Cardiac muscle cell (in vitro differentiated cells and primary cell): ENCODE results near the gene SIGMAR1. TPM values are rescaled to one million over a fixed set of nuclear protein-coding genes. Genes with fewer than 3 reads are reported as not detected.
A peak's percentile ranks its signal among the peaks of the same experiment; 100 is the strongest.
"Not testable (repeated sequence)": the region's sequence is repeated elsewhere in the genome, so short reads cannot be mapped to it uniquely, and the experiment has no call there.

ENCODE experiments used
- DNase-seq, 2 donors: peaks; one replicate each; pipeline versions ENCODE4 v3.0.0 to v3.0.0-alpha.2; 2010 to 2017; ENCODE audit warnings: low read depth in 1 of 2, low spot score in 1 of 2
- H3K27ac ChIP-seq: fragments of 200-600 bp; sonication (generic); 2 replicates; pipeline ENCODE4 v1.5.1; 2016
- H3K27me3 ChIP-seq: fragments of 200-600 bp; sonication (generic); 2 replicates; pipeline ENCODE4 v1.6.0; 2016; ENCODE audit warnings: control low read depth
- H3K36me3 ChIP-seq: fragments of 200-600 bp; sonication (generic); 2 replicates; pipeline ENCODE4 v1.5.1; 2016; ENCODE audit warnings: control low read depth
- H3K4me1 ChIP-seq: fragments of 200-600 bp; sonication (generic); 2 replicates; pipeline ENCODE4 v1.8.1; 2017; ENCODE audit warnings: low read depth, mild to moderate bottlenecking, mixed run types
- H3K4me3 ChIP-seq: fragments of 200-600 bp; sonication (generic); 2 replicates; pipeline ENCODE4 v1.5.1; 2016; ENCODE audit warnings: mild to moderate bottlenecking
- H3K9me3 ChIP-seq: fragments of 200-600 bp; sonication (generic); 2 replicates; pipeline ENCODE4 v1.5.1; 2017; ENCODE audit warnings: low read depth, mild to moderate bottlenecking, control low read depth
- polyA plus RNA-seq: library from polyadenylated mRNA; unstranded; fragments of >200 nt; fragmentation: Nextera tagmentation; extraction: Ambion mirVana; gene quantifications from 2 replicates; pipeline ENCODE4 v1.2.1, GENCODE V29; 2016
- total RNA-seq: library from RNA; depleted of rRNA; stranded (reverse); fragments of >200 nt; gene quantifications from 2 replicates; pipeline ENCODE4 v1.2.3, GENCODE V29; 2016
- TF ChIP-seq, protein P1 (sequence below): IDR thresholded peaks from 2 replicates; pipeline ENCODE4 v1.5.1; 2012; ENCODE audit warnings: low read depth, mild to moderate bottlenecking, low read length

The SIGMAR1 gene
- total and polyA plus RNA-seq, 2 experiments from 2014 or later = 106 to 137 TPM

DNA sequence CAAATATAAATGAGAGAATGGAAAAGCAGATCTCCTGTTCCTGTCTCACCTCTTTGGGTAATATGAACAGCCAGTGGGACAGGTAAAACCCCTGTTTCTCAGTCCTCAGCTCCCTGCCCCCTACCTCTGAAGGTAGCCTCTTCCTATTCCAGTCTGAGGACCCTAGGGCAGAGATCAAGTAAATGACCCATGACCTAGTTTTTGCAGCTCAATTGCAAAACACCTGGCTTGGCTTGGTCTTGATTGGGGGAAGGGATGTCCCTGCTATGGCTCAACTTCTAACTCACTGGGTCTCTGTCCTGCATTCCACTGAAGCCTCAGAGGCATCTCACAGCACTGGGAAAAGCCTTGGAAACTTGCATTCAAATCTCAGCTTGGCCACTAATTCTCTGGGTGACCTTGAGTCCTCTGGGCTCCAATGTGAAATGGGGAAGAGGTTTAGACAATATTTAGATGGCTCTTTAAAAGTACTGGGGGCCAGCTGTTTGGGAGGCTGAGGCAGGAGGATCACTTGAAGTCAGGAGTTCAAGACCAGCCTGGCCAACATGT, 7.3 kb upstream of the SIGMAR1 start:
- Histone ChIP-seq H3K27me3 (no peaks in the 10 kb centered on the region), H3K4me1 (peaks cover 15% of the 10 kb centered on the region), H3K9me3 (no peaks in the 10 kb centered on the region), H3K27ac (no peak overlapping the region), H3K4me3 (no peak overlapping the region), H3K36me3 (peaks cover 12% of the 10 kb centered on the region)
- TF ChIP-seq, protein P1, sequence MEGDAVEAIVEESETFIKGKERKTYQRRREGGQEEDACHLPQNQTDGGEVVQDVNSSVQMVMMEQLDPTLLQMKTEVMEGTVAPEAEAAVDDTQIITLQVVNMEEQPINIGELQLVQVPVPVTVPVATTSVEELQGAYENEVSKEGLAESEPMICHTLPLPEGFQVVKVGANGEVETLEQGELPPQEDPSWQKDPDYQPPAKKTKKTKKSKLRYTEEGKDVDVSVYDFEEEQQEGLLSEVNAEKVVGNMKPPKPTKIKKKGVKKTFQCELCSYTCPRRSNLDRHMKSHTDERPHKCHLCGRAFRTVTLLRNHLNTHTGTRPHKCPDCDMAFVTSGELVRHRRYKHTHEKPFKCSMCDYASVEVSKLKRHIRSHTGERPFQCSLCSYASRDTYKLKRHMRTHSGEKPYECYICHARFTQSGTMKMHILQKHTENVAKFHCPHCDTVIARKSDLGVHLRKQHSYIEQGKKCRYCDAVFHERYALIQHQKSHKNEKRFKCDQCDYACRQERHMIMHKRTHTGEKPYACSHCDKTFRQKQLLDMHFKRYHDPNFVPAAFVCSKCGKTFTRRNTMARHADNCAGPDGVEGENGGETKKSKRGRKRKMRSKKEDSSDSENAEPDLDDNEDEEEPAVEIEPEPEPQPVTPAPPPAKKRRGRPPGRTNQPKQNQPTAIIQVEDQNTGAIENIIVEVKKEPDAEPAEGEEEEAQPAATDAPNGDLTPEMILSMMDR = no peak
- peak in 1 of 2 donors; percentile 14 for DNase-seq

DNA sequence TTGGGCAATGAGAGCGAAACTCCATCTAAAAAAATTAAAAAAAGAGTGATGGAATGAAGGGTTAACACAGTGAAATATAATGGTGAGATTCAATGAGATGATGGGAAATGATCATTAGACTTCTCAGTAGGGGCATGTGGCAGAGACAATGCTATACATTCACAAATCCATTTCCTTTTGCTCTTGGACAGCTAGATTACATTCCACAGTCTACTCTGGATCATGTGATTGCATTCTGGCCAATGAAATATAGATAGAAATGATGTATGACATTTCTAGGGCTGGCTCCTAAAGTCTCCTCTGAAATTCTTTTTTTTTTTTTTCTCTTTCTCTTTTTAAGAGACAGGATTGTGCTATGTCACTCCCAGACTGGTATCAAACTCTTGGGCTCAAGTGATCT, 5.1 kb upstream of the SIGMAR1 start:
- TF ChIP-seq, protein P1 = no peak
- Histone ChIP-seq H3K27ac (no peak overlapping the region), H3K36me3 (no peaks in the 10 kb centered on the region)

DNA sequence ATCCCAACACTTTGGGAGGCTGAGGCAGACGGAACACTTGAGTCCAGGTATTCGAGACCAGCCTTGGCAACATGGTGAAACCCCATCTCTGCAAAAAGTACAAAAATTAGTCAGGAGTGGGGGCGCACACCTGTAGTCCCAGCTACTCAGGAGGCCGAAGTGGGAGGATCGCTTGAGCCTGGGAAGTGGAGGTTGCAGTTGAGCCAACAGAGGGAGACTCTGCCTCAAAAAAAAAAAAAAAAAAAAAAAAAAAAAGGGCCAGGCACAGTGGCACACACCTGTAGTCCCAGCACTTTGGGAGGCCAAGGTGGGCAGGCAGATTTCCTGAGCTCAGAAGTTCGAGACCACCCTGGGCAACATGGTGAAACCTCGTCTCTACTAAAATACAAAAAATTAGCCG, 1.7 kb upstream of the SIGMAR1 start:
- H3K9me3 ChIP-seq, H3K27me3 ChIP-seq, H3K4me3 ChIP-seq, DNase-seq, H3K4me1 ChIP-seq, H3K36me3 ChIP-seq, H3K27ac ChIP-seq: not testable (repeated sequence)

More for the DNA sequence above, 5.1 kb upstream of the SIGMAR1 start:
- Histone ChIP-seq H3K4me3 (no peak overlapping the region), H3K4me1 (peaks cover 14% of the 10 kb centered on the region), H3K9me3 (no peaks in the 10 kb centered on the region), H3K27me3 (no peaks in the 10 kb centered on the region)
- DNase-seq = peak in 1 of 2 donors; percentile 19

DNA sequence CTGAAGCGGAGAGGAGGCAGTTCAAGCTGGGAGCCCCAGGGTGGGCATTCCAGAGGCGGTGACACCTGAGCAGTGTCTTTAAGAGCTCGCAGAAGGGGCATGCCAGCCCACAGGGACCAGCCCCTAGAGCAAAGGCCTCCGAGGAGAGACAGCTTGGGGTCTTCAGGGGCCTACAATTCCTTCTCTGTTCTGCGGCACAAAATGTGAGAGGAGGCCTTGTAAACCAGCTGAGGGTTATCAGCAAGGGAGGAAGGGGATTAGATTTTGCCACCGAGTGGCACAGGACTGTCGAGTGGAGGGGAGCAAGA, 505 bp upstream of the SIGMAR1 start:
- Histone ChIP-seq H3K27me3 (no peaks in the 10 kb centered on the region), H3K4me1 (peaks cover 5% of the 10 kb centered on the region), H3K4me3 (peak overlapping the region; percentile 43), H3K9me3 (no peaks in the 10 kb centered on the region), H3K36me3 (peaks cover 3% of the 10 kb centered on the region), H3K27ac (no peak overlapping the region)
- no peak for DNase-seq
- TF ChIP-seq, protein P1 = no peak

DNA sequence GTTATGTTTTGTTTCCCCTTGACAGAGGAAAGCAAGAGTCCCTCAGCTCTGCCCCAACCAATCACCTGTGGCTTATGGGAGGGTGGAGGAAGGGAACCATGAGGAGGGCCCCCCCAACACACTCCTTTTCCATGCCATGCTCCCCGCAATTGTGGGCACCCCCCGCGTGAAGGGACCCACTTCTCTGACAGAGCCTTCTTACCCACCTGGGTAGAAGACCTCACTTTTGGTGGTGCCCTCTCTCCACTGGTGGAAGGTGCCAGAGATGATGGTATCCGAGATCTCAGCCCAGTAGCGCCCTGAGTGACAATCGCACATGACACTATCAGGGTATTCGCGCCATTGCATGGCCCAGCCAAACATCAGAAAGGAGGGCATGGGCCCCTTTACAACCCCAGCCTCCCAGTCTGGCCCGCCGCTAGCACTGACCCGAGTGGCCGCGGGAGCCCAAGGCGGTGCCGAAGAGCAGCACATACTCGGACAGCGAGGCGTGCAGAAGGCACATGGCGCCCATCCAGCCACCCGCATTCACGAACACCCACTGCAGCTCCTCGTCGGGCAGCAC, 714 bp downstream of the SIGMAR1 start:
- Histone ChIP-seq H3K9me3 (no peaks in the 10 kb centered on the region), H3K4me3 (peak overlapping the region; percentile 43), H3K27ac (no peak overlapping the region), H3K36me3 (peaks cover 3% of the 10 kb centered on the region), H3K27me3 (no peaks in the 10 kb centered on the region), H3K4me1 (peaks cover 5% of the 10 kb centered on the region)
- TF ChIP-seq, protein P1 = no peak
- peak in 1 of 2 donors; percentile 49 for DNase-seq

DNA sequence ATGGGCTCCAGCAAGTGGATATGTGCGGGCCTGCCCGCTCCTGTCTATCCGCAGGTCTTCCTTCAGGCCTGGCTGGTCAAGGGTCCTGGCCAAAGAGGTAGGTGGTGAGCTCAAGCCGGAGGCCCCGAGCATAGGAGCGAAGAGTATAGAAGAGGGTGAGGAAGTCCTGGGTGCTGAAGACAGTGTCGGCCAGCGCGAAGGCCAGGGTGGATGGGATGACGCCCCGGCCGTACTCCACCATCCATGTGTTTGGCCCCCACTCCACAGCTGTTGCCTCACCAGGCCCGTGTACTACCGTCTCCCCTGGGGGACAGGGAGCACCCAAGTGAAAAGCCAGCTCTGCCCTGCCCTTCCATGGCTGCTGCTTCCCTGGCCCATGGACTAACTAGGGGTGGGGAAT, 2.0 kb downstream of the SIGMAR1 start:
- no peak for DNase-seq
- H3K27ac ChIP-seq = no peak overlapping the region
- peaks cover 5% of the 10 kb centered on the region for H3K4me1 ChIP-seq
- no peak overlapping the region for H3K4me3 ChIP-seq
- peaks cover 10% of the 10 kb centered on the region for H3K27me3 ChIP-seq
- no peaks in the 10 kb centered on the region for H3K9me3 ChIP-seq
- H3K36me3 ChIP-seq = peaks cover 3% of the 10 kb centered on the region
- TF ChIP-seq, protein P1 = no peak
